VCaP (cell line): ENCODE results near the gene CMC1.

ENCODE experiments used
- H3K27ac ChIP-seq: fragments of 450-650 bp; 2 replicates; pipeline ENCODE4 v1.5.1; 2017
- TF ChIP-seq, protein P1 (sequence below): fragments of 450-650 bp; conservative IDR thresholded peaks from 2 replicates; pipeline ENCODE4 v1.5.1; 2017; ENCODE audit warnings: mild to moderate bottlenecking, moderate library complexity

CMC1 gene

DNA sequence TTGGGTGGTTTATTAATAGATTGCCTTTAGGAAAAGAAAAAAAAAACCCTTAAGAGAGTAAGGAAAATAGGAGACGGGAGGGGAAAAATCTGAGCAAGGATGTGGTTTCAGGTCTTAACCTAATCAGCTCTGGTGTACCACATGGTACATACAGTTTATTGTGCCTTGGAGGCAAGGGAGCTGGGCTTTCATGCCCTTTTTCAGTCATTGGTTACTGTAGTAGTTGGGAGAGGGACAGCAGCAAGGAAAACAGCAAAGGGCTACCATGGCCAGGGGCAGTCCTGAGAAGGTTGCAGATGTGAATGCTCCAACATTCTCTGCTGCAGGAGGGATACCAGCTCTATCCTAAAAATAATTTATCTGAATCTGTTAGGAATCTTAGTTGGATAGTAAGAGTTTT, 5.9 kb downstream of the CMC1 start:
- TF ChIP-seq, protein P1, sequence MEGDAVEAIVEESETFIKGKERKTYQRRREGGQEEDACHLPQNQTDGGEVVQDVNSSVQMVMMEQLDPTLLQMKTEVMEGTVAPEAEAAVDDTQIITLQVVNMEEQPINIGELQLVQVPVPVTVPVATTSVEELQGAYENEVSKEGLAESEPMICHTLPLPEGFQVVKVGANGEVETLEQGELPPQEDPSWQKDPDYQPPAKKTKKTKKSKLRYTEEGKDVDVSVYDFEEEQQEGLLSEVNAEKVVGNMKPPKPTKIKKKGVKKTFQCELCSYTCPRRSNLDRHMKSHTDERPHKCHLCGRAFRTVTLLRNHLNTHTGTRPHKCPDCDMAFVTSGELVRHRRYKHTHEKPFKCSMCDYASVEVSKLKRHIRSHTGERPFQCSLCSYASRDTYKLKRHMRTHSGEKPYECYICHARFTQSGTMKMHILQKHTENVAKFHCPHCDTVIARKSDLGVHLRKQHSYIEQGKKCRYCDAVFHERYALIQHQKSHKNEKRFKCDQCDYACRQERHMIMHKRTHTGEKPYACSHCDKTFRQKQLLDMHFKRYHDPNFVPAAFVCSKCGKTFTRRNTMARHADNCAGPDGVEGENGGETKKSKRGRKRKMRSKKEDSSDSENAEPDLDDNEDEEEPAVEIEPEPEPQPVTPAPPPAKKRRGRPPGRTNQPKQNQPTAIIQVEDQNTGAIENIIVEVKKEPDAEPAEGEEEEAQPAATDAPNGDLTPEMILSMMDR = no peak
- no peak overlapping the region for H3K27ac ChIP-seq

DNA sequence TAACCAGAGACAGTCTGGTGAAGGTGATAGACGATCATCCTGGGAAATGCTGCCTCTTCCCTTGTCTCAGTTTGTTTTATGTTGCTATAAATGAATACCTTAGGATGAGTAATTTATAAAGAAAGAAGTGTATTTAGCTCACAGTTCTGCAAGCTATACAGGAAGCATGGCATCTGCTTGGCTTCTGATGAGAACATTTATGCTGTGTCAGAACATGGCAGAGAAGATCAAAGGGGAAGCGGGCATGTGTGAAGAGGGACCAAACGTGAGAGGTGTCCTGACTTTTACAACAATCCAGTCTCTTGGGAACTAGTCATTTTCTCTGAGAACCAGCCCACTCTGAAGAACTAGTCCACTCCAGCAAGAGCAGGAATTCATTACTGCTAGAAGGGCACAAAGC, 9.6 kb downstream of the CMC1 start:
- no peak overlapping the region for H3K27ac ChIP-seq
- TF ChIP-seq, protein P1 = no peak

DNA sequence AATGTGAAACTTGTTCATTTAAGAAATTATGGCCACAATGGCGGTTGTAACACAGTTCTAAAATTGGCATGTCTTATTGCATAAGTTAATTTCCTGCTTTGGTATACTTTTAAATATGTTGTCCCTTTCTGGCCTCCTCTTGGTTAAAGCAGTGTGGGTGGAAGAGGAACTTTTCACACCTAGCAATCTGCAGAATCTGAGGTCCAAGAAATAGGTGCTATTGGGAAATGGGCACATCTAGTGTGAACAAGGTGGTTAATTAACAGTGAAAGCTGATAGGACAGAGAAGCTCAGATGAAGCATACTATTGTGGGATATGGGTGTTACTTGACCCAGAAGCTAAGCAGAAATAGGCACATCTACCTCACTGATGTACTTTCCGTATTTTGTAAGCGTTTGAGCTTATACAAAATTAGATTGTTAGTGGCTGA, 10.6 kb downstream of the CMC1 start:
- no peak overlapping the region for H3K27ac ChIP-seq
- TF ChIP-seq, protein P1 = no peak

DNA sequence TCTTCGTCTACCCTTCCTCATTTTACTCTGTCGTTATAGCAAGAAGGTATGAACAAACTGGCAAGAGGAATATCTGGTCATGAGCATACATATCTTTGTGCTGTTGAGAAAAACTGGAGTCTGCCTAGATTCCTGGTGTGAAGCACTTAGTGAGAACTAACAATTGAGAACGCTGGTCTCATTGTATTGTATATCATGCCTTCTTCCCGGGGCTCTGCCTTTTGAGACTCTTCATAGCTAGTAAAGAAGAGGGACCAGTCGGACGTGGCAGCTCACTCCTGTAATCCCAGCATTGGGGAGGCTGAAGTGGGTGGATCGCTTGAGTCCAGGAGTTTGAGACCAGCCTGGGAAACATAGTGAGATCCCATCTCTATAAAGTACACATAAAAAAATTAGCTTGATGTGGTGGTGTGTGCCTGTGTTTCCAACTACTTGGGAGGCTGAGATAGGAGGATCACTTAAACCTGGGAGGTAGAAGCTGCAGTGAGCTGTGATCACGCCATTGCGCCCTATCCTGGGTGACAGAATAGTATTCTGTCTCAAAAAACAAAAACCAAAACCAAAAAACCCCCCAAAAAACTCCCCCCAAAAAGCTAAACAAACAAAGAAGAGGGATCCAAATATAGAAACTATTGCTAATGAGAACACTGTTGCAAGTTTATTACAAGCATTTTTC, 11.8 kb downstream of the CMC1 start:
- TF ChIP-seq, protein P1 = no peak
- H3K27ac ChIP-seq = no peak overlapping the region

DNA sequence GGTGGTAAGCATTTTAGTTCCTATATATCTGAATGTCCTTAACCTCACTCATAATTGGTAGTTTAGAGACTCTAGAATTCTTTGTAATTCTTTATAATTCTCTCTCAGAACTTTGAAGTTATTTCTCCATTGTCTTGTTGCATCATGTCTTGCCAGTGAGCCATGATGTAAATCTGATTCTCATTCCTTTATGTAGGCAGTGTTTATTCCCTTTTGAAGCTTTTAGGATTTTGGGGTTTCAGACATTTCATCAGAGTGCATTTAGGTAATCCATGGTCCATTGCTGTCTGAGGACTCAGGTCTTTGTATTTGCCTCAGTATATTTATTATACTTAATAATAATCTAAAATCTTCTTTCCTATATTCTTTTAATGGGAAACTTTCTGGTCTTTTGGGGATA, 20.6 kb downstream of the CMC1 start:
- TF ChIP-seq, protein P1 = no peak
- H3K27ac ChIP-seq = no peak overlapping the region

DNA sequence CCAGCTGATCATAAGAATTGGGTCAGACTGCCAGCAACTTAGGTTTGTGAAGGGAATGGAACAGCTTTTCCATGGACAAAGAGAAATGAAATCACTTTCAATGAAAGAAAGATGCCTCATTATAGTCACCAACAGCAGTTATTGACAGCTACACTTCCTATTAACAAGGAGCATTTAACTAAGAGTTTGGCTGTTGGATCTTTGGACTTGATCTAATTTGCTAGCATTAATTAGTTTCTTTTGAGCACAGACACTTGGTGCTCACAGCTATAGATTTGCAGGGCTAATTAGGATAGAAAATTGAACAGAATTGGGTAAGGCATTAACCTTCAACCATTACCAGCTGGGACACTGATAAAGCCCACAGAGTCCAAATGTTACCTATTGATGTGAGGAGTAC, 24.2 kb downstream of the CMC1 start:
- no peak overlapping the region for H3K27ac ChIP-seq
- TF ChIP-seq, protein P1 = no peak

DNA sequence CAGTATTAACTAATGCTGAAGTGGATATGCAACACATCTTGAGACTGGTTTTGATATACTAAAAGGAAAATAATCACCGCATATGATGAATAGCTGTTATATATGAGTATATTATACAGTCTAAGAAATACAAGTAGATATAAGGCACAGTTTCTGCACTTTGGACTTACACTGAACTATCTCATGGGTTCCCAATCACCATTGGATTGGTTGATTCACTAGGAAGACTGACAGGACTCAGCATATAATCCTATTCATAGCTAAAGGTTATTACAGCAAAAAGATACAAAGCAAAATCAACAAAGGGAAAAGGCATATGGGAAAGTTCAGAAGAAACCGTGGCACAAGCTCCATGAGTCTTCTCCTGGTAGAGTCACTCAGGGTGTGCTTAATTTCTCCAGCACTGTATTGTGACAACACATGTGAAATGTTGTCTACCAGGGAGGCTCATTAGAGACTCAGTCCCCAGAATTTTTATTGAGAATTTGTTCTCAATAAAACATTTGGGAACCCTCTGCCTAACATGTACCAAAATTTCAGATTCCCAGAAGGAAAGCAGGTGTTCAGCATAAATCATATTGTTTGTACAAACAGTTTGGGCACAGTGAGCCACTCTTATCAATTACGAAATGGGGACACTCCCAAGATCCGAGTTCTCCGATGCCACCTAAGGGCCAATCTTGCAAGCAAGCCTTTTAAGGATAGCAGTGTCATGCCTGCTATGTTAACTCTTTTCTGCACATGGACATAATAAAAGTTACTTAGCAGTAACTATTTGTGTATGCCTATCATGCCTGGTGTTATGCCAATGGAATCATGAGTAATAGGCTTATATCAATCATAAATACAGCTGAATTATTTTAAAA, 26.8 kb downstream of the CMC1 start:
- TF ChIP-seq, protein P1 = no peak
- no peak overlapping the region for H3K27ac ChIP-seq
